ENCODE measurements around the gene PPP4R4.
A peak's percentile ranks its signal among the peaks of the same experiment; 100 is the strongest.

Gene PPP4R4

DNA sequence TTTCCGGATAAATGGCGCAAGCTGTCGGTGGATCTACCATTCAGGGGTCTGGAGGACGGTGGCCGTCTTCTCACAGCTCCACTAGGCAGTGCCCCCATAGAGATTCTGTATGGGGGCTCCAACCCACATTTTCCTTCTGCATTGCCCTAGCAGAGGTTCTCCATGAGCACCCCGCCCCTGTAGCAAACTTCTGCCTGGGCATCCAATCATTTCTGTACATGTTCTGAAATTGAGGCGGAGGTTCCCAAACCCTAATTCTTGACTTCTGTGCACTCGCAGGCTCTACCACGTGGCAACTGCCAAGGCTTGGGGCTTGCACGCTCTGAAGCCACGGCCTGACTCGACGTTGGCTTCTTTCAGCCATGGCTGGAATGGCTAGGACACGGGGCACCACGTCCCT, 124.0 kb downstream of the PPP4R4 start:
- no peak for DNase-seq (ENCODE audit: low read depth)
- TF ChIP-seq, protein P1, sequence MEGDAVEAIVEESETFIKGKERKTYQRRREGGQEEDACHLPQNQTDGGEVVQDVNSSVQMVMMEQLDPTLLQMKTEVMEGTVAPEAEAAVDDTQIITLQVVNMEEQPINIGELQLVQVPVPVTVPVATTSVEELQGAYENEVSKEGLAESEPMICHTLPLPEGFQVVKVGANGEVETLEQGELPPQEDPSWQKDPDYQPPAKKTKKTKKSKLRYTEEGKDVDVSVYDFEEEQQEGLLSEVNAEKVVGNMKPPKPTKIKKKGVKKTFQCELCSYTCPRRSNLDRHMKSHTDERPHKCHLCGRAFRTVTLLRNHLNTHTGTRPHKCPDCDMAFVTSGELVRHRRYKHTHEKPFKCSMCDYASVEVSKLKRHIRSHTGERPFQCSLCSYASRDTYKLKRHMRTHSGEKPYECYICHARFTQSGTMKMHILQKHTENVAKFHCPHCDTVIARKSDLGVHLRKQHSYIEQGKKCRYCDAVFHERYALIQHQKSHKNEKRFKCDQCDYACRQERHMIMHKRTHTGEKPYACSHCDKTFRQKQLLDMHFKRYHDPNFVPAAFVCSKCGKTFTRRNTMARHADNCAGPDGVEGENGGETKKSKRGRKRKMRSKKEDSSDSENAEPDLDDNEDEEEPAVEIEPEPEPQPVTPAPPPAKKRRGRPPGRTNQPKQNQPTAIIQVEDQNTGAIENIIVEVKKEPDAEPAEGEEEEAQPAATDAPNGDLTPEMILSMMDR (IDR thresholded peaks at IDR 0.05; ENCODE audit: low read depth, low read length, missing control alignments) = no peak
- in situ Hi-C loops (cut with HindIII; ENCODE audit: low sequenced_read_pairs) = no loop called here
- H3K4me3 ChIP-seq (ENCODE audit: low read depth, low read length) = no peak overlapping the region

DNA sequence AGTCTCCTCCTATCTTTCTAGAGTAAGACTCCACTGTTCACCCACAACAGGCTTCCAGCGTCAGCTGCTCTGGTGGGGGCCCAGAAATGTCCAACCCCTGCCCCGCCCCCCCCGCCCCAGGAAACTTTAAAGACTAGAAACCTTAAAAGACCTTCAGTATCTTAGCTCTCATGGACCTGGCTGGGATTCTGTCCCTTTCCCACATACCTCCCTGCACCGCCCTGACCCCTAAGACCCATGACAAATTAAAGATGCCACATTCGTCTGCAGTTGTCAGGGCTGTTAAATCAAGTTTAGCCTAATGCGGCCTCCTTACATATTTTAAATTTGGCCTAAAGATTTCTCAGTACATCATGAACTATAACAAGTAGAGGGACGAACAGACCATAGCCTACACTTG, 129.0 kb downstream of the PPP4R4 start:
- DNase-seq (ENCODE audit: low read depth) = no peak
- in situ Hi-C loops (cut with HindIII; ENCODE audit: low sequenced_read_pairs) = no loop called here
- no peak overlapping the region for H3K4me3 ChIP-seq (ENCODE audit: low read depth, low read length)
- TF ChIP-seq, protein P1 (IDR thresholded peaks at IDR 0.05; ENCODE audit: low read depth, low read length, missing control alignments) = no peak

DNA sequence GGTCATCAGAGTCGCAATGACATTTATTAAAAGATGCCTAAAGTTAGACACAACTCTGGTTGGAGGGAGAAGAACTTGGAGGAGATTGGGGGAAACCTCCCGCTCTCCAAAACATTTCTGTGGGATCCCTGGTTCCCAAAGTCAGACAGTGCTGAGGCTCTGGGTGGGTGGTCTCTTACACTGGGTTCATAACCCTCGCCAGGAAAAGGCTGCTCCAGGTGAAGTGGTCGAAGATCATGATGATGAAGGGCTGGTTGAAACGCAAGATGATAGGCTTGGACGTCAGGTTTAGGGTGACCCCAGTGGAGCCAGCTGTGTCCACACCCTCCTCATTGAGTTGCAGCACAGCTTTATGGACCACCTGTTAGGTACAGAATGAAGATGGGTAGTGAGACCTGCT, 130.1 kb downstream of the PPP4R4 start:
- no peak overlapping the region for H3K4me3 ChIP-seq (ENCODE audit: low read depth, low read length)
- TF ChIP-seq, protein P1 (IDR thresholded peaks at IDR 0.05; ENCODE audit: low read depth, low read length, missing control alignments) = no peak
- no peak for DNase-seq (ENCODE audit: low read depth)
- in situ Hi-C loops (cut with HindIII; ENCODE audit: low sequenced_read_pairs) = no loop called here

DNA sequence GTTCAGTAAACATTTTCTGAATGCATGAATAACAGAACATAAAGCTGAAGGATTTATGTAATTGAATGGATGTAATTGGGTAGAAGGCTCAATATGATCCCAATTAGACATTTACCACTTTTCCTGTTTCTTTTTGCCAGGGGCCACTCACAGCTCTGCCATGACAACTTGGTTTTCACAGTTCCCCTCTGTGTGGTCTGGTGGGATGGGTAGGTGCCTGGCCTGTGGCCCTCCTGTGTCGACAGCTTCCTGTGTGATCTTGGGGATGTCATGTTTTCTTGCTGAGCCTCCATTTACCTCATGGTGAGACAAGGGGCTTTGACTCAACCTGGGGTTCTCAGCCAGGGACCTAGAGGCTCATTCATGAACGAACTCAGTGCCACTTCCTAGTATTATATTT, 131.5 kb downstream of the PPP4R4 start:
- DNase-seq (ENCODE audit: low read depth) = no peak
- in situ Hi-C loops (cut with HindIII; ENCODE audit: low sequenced_read_pairs) = no loop called here
- H3K4me3 ChIP-seq (ENCODE audit: low read depth, low read length) = no peak overlapping the region
- TF ChIP-seq, protein P1 (IDR thresholded peaks at IDR 0.05; ENCODE audit: low read depth, low read length, missing control alignments) = no peak

DNA sequence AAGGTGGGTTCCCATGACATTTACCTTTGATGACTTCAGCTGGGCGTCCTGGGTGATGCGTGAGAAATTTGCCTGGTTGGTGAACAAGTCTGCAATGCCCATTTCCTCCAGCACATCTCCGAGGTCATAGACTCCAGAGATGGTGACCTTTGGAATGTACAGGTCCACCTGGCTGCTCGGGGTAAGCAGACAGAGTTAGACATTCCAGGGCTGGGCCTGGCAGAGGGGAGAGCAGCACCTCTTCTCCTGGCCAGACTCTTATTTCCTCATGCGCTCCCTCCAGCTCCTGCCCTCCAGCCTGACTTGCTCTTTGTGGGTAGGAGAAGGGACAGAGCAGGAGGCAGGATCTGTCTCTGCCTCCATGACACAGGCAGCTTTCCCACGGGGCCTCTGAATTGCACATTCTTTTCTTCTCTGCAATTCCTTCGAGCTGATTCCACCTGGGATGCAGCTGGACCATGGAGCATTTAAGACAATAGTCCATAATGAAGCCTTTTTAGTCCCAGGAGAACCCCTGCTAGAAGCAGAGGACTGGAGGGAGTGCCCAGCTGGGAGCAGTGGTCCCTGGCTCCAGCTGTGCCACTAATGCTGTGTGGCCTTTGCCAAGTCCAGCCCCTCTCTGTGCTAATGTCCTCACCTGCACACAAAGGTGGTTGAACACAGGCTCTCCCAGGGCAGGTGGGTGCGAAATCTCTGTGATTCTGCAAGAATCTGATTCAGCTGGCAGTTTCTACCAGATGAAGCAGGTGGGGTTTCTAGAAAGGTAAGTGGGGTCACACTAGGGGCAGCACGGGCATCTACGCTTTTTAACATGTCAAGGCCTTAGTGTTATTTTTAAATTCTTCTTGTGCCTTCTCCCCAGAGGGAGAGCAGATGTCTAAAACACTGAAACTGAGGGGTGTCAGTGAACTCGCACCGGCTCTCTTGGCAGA, 132.2 kb downstream of the PPP4R4 start:
- no peak for DNase-seq (ENCODE audit: low read depth)
- TF ChIP-seq, protein P1 (IDR thresholded peaks at IDR 0.05; ENCODE audit: low read depth, low read length, missing control alignments) = no peak
- in situ Hi-C loops (cut with HindIII; ENCODE audit: low sequenced_read_pairs) = no loop called here

DNA sequence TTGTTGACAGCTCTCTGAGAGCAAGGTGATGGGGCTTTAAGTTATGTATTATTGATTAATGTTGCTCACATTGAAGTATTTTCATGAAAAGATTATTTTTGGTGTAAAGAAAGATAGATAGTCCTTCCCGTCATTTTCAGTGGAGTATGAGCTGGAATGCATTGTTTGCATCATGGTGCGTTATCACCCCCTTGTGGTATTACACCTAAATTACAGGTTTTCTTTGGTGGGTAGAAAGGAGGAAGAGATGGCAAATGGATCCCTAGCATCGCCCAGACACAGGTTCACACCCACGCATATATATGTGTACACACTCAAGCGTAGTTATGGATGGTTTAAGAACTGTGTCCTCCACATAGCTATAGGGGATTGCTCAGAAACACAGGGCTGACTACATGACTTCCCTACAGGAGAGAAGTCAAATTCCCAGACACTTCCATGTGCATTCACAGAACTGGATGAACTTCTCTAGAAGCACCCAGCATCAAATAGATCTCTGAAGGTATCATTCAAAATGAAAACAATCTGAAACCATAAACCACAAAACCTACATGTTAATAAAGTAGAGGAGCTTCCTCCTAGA, 133.4 kb downstream of the PPP4R4 start:
- in situ Hi-C loops (cut with HindIII; ENCODE audit: low sequenced_read_pairs) = no loop called here
- TF ChIP-seq, protein P1 (IDR thresholded peaks at IDR 0.05; ENCODE audit: low read depth, low read length, missing control alignments) = peak; percentile 25
- no peak overlapping the region for H3K4me3 ChIP-seq (ENCODE audit: low read depth, low read length)
- no peak for DNase-seq (ENCODE audit: low read depth)

More for the DNA sequence above, 132.2 kb downstream of the PPP4R4 start:
- no peak overlapping the region for H3K4me3 ChIP-seq (ENCODE audit: low read depth, low read length)
